ENCODE data around the gene AP1G2.

DNA sequence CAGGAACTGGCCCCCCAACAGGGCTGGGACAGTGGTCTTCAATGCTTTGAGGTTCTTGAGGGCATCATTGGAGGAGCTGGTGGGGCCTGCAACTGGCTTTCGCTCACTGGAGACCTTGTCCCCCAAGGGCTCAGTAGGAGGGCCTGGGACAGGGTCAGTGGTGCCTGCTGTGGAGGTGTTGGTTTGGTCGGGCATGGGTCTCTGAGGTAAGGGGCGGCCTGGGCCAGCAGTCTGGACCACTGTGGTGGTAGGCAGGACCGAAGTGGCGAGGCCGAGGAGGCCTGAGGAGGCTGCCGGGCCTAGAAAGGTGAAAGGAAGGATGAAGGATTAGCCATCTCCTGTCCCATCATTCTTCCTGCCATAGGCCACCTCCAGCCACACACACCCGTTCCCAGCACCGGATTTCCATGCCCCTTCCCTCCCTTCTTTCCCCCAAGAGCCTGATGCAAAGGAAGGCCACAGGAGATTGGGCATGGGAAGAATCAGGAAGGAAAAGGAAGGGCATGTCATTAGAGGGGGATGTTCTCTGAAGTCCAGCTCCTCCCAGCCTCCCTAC is 44.9 kb downstream of the AP1G2 start:
- TF ChIP-seq, protein P1, sequence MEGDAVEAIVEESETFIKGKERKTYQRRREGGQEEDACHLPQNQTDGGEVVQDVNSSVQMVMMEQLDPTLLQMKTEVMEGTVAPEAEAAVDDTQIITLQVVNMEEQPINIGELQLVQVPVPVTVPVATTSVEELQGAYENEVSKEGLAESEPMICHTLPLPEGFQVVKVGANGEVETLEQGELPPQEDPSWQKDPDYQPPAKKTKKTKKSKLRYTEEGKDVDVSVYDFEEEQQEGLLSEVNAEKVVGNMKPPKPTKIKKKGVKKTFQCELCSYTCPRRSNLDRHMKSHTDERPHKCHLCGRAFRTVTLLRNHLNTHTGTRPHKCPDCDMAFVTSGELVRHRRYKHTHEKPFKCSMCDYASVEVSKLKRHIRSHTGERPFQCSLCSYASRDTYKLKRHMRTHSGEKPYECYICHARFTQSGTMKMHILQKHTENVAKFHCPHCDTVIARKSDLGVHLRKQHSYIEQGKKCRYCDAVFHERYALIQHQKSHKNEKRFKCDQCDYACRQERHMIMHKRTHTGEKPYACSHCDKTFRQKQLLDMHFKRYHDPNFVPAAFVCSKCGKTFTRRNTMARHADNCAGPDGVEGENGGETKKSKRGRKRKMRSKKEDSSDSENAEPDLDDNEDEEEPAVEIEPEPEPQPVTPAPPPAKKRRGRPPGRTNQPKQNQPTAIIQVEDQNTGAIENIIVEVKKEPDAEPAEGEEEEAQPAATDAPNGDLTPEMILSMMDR (conservative IDR thresholded peaks at IDR 0.05; ENCODE audit: low read depth, low read length), result no peak
- no peak for TF ChIP-seq EZH2 (IDR thresholded peaks at IDR 0.05; ENCODE audit: low read length, unreplicated experiment)

All from PC-3 (cell line).